Superior temporal gyrus (tissue), 1 donor: ENCODE measurements around the gene TRAPPC2L.

Source experiments
- DNase-seq: peaks from one replicate; pipeline ENCODE4 v3.0.0-alpha.2; 2016; ENCODE audit errors: extremely low spot score

Gene TRAPPC2L

GRCh38 chr16:88909431-88910210 lies 52.7 kb downstream of the TRAPPC2L start:
- no peak for DNase-seq

GRCh38 chr16:88910284-88911135 lies 53.6 kb downstream of the TRAPPC2L start:
- no peak for DNase-seq

- no peak for DNase-seq
These were observed 54.4 kb downstream of the TRAPPC2L start for GRCh38 chr16:88911136-88911945.

GRCh38 chr16:88911946-88912310 lies 55.0 kb downstream of the TRAPPC2L start:
- DNase-seq: no peak
